EH (cell line): ENCODE data around the gene CELF4.
"Not testable (repeated sequence)": the region's sequence is repeated elsewhere in the genome, so short reads cannot be mapped to it uniquely, and the experiment has no call there.

Experiments used
- DNase-seq: peaks from one replicate; pipeline ENCODE4 v3.0.0-alpha.2; 2015; ENCODE audit warnings: low read depth

The CELF4 gene

DNA sequence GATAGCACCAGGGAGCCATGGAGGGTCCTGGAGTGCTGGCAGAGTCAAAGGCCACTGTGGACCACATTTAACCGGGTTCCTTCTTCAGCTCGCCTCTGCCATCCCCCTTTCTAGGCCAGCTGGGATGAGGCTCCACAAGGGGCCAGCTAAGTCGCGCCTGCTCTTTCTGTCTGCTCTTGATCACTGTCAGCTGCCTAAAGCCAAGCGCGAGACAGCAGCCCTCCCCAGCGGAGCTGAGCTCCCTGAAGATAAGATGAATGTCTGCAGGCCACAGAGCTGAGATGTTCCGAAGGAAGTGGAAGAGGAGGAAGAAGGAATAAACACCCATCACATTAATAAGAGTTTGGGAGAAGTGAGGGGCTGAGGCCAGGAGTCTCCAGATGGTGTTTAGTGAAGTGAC, 99.6 kb downstream of the CELF4 start:
- no peak for DNase-seq

DNA sequence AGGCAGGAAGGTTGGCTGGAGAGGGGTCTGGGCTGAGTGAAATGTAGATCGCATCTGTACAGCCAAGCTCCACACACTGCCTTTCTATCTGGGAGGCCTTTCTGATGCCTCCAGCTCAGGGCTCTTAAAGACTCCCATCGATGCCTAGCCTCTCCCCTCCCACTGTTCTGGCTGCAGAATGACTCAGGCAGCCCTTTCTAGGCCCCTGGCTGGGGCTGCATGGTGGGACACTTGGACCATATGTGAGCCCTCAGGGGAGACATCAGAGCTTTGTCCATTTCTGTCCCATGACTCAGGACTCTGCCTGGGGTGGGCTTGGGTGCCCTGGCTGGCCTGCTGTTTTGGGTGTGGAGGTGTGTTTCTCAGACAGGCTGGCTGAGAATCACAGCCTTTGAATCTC, 101.3 kb downstream of the CELF4 start:
- no peak for DNase-seq

DNA sequence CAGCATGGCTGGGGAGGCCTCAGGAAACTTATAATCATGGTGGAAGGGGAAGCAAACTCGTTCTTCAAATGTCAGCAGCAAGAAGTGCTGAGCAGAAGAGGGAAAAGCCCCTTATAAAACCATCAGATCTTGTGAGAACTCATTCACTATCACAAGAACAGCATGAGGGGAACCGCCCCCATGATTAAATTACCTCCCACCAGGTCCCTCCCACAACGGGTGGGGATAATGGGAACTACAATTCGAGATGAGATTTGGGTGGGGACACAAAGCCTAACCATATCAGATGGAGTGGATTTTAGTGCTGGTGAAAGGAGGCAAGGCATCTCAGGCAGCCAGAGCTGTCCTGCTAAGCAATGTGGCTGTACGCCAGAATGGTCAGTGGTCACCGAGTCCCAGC, 104.3 kb downstream of the CELF4 start:
- not testable (repeated sequence) for DNase-seq

GRCh38 chr18:37460604-37461003, 105.0 kb downstream of the CELF4 start:
- no peak for DNase-seq

- DNase-seq, result no peak
Observed at GRCh38 chr18:37458697-37459096, 106.9 kb downstream of the CELF4 start.

GRCh38 chr18:37457753-37458152, 107.8 kb downstream of the CELF4 start:
- no peak for DNase-seq

DNA sequence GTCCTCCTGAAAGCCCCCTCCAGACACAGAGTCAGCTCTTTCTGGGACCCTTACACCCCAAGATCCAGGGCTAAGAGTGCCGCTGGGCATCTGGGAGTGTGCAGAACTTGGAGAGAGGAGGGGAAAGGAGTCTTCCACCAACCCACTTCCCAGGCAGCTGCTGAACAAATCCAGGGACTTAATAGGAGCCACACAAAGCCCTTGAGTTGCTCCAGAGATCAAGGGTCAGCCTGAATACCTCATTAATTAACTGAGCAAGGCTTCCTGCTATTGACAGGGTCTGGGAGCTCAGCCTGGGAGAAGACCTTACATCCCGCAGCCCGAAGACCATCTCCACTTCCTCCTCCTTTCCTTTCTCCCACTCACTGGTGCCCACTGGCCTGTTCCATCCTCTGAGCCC, 108.3 kb downstream of the CELF4 start:
- DNase-seq, result no peak

GRCh38 chr18:37456873-37457272, 108.7 kb downstream of the CELF4 start:
- no peak for DNase-seq

- DNase-seq, result no peak
Observed at GRCh38 chr18:37456395-37456794, 109.2 kb downstream of the CELF4 start.

DNA sequence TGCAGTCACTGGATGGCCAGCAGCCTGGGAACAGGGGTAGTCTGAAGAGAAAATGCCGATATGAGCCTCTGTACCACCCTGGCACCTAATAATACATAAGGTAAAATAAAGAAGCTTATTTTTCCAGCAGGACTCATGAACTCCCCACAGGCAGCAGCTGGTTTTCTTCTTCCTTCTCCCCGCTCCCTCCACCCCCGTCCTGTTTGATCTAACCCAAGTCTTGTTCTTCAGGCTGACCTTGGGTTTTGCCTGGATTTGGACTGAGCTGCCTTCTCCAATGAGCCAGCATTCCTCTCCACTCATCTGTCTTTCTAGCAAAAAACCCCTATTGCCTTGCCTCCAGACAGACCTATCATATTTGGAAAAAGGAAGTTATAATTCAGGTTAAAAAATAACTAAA, 111.8 kb downstream of the CELF4 start:
- no peak for DNase-seq

GRCh38 chr18:37452682-37453385, 112.8 kb downstream of the CELF4 start:
- peak; percentile 50 for DNase-seq

DNA sequence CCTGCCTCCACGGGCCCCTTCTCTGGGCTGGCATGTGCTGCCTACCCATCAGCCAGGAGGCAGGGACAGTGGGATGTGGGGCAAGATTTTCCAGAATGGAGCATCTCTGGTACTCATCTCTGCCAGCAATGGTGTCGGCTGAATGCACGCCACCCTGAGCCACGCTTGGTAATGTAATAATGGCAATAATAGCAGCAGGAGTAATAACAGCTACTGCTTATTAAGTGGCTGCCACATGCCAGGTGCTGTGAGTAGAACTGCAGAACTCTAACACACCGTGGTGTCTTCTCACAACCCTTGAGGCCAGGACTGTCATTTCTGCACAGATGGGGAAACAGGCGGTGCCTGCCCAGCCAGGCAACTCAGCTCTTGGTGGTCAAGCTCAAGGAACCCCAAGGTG, 113.6 kb downstream of the CELF4 start:
- no peak for DNase-seq

DNA sequence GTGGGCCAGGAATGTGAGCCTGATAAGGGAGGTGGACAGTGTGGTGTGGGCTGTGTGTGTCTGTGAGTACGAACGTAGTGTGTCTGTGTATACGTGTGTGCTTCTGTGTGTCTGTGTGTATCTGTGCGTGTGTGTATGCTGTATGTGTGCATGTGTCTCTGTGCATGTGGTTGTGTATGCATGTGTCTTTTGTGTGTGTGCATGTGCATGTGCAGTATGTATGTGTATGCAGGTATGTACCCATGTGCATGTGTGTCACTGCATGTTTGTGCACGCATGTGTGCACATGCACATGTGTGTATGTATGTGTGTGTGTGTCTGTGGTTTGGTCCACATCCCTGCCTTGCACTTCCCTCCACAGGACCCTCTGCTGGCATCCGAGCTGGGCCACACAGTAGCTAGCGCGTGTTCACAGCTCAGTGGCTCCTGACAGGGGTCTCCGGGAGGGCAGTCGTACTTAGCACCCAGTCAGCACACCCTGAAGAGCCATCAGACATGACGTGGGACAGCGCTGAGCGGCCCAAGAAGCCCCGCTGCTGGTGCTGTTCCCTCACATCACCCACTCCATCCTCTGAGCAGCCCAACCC, 114.3 kb downstream of the CELF4 start:
- DNase-seq, result no peak

- DNase-seq, result peak; percentile 61
Observed at GRCh38 chr18:37450434-37451132, 115.0 kb downstream of the CELF4 start.

- no peak for DNase-seq
Observed at GRCh38 chr18:37449618-37450017, 116.0 kb downstream of the CELF4 start.

DNA sequence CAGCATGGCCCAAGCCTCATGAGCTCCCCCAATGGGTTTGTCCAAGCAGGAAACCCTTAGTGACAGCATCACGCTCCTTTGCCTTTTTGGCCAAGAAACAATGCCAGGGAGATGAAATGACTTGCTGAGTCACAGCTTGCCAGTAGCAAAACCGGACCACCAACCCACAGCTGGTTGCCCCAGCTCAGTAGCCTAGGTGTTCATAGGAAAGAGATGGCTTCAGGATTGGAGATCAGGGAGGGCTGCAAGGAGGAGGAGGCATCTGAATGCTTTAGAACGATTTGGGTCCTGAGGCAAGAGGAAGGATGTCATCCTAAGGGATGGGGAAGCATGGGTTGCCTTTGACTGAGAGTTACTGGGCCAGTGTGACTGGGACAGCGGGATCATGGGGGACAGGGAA, 116.7 kb downstream of the CELF4 start:
- no peak for DNase-seq

DNA sequence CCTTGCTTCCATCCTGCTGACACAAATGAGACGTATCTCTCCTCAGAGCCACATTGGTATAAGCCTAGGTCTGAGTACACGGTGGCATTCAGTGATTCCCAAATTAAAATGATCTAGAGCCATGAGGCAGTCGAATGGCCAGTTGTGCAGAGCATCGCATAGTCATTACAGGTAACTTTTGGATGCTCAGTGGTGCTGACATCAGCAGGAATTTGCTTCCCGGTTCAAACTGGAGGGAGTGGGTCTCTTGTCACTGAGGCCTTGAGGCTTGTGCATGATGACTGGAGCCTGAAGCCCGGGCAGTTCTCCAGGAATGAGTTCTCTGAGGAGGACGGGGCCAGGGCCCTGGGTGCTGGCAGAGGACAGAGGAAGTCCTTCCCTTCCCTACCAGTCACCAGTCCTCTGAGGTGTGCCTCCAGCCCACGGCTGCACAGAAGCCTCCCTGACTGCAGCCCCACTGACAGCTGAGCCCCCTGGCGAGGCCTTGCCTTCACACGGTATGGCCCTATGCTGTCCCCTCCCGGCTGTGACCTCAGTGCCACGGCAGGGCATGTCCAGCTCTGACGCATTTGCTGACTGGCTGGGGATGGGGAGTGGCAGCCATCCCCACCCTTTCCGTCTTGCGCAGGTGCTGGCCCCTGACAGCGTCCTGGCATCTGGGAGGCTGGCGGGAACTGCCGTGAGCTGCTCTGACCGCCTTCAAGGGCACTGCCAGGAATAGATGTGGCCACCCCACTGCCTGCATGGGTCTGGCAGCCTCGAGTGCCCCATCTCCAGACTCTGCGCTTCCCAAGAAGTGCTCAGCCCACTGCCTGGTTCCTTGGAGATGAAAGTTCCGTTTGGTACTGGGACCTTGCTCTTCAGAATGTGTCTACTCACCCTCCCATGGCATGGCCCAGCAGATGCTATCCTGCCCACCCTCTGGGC, 117.4 kb downstream of the CELF4 start:
- no peak for DNase-seq

DNA sequence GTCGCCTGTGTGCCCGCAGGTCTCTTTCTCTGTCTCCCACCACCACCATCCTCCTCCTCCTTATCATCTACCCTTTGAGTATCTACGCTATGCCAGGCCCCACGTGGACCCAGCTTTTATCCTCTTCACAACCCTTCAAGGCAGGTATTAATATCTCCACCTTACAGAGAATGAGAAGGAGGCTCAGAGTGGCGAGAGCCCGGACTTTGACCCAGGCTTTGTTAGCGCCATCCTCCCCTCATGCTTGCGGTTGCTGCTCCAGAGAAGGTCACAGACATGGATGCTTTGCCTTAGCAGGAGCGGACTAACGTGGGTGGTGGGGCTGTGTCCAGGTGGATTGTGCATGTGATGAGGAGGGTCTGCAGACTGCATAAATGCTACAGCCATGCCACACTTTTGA, 119.8 kb downstream of the CELF4 start:
- DNase-seq, result no peak

- DNase-seq, result peak; percentile 44
Observed at GRCh38 chr18:37445368-37445767, 120.2 kb downstream of the CELF4 start.

GRCh38 chr18:37443325-37444055, 122.1 kb downstream of the CELF4 start:
- no peak for DNase-seq

- no peak for DNase-seq
Observed at GRCh38 chr18:37442477-37442876, 123.1 kb downstream of the CELF4 start.

DNA sequence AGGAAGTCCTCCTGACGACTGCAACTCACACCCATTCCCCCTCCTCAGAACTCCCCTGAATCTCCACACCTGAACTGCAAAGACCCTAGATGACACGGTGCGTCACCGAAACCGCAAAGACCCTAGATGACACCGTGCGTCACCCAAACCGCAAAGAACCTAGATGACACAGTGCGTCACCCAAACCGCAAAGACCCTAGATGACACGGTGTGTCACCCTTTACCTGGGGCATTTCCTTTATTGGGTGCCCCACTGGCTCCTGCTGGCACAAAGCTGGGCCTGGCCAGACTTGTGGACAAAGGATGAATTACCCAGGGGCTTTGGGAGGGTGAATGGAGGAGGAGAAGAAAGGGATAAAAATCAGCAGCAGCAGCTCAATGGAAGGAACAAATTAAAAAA, 123.8 kb downstream of the CELF4 start:
- DNase-seq, result no peak
